Inflammatory macrophage (primary cell): ENCODE measurements around the gene PRDM16.

Source experiments
- DNase-seq, 2 donors: peaks; one replicate each; pipeline ENCODE4 v3.0.0-alpha.2; 2020 to 2022

PRDM16 gene

GRCh38 chr1:3404301-3404700, 335.3 kb downstream of the PRDM16 start:
- DNase-seq, result no peak

- DNase-seq, result no peak
Measured at GRCh38 chr1:3404801-3405200, 335.8 kb downstream of the PRDM16 start.

GRCh38 chr1:3405491-3405890, 336.5 kb downstream of the PRDM16 start:
- no peak for DNase-seq

GRCh38 chr1:3405974-3406867, 337.2 kb downstream of the PRDM16 start:
- no peak for DNase-seq

- no peak for DNase-seq
Measured at GRCh38 chr1:3407021-3407420, 338.0 kb downstream of the PRDM16 start.

- no peak for DNase-seq
Measured at GRCh38 chr1:3408751-3409266, 339.8 kb downstream of the PRDM16 start.

DNA sequence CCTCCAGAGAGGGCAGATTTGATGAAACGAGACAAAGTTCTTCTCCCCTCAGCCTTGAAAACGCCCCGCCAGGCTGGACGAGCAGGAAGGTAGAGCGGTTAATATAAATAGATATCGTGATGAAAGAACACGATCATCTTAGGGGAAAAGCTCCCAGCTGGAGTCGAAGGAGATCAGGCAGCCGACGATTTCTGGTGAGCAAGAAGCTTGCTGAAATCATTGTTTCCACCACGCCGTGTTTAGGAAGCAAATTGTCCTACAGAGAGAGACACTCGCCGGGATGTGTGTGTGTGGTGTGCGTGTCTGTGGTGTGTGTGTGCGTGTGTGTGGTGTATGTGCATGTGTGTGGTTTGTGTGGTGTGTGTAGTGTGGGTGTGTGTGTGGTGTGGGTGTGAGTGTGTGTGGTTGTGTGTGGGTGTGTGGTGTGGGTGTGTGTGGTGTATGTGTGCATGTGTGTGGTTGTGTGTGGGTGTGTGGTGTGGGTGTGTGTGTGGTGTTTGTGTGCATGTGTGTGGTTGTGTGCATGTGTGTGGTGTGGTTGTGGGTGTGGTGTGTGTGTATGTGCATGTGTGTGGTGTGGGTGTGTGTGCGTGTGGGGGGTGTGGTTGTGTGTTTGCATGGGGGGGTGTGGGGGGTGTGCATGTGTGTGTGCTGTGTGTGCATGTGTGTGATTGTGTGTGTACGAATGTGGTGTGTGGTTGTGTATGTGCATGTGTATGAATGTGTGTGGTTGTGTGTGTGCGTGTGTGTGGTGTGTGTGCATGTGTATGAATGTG, 340.6 kb downstream of the PRDM16 start:
- no peak for DNase-seq

DNA sequence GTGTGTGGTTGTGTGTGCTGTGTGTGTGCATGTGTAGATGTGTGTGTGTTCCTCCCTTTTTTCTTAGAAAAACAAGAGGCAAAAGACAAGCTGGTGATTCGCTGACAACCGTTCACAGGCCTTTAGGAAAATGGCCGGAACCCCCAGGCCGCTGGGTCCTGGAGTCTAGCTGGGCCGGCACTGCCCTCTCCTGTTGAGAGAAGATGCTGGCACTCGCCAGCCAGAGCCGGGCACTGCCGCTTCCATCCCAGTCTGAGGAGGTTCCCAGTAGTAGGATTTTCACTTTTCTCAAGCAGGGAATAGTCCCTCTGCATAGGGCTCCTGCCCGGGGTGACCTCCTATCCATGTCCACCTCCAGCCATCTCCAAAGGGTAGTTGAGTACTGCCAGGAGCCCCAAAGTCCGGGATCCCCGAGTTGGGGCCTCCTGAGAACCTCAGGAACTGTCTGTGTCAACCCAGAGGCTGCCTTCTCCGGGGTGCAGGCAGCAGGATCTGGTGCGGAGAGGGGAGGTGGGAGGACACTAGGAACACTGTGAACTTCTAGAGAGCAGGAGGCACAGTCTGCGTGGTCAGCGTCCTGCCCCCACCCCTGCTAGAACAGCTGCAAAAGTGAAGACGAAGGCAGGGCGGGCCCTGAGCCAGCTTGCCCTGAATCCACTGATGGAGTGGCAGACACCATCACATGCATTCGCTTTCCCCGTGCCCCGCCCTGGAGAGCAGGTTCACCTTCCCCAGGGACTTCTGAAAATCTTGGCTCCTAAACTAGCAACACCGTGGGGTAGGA, 341.3 kb downstream of the PRDM16 start:
- DNase-seq, result no peak

DNA sequence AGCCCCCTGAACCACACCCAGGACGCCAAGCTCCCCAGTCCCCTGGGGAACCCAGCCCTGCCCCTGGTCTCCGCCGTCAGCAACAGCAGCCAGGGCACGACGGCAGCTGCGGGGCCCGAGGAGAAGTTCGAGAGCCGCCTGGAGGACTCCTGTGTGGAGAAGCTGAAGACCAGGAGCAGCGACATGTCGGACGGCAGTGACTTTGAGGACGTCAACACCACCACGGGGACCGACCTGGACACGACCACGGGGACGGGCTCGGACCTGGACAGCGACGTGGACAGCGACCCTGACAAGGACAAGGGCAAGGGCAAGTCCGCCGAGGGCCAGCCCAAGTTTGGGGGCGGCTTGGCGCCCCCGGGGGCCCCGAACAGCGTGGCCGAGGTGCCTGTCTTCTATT, 342.8 kb downstream of the PRDM16 start:
- no peak for DNase-seq

GRCh38 chr1:3412376-3412775, 343.4 kb downstream of the PRDM16 start:
- no peak for DNase-seq

DNA sequence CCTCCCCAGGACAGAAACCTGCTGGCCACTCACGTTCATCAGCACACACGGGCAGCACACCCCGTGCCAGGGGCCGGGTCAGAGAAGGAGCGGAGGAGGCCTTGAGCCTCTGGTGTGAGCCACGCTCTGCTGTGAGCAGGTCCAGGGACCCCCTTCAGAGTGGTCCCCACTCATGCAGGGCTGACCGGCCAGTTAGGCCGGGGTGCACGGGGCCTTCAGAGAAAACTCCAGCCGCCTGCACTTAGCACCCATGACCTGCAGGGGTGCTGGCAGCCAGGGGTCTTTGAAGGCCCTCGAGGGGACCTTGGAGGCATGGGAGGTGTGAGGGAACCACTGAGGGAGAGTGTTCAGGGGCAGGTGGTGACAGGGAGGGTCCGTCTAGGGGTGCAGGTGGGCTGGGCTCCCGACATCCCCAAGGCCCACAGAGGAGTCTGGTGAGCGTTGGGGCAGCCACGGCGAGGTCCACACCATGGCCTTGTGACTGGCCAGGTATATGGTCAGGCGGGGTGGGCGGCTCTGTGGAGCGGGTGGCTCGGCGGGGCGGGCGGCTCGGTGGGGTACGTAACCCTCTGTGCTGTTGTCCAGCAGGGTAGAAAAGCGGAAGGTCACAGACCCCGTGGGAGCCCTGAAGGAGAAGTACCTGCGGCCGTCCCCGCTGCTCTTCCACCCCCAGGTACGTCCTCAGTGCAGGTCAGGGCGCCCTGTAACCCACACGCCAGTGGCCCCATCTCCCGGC, 345.1 kb downstream of the PRDM16 start:
- no peak for DNase-seq

DNA sequence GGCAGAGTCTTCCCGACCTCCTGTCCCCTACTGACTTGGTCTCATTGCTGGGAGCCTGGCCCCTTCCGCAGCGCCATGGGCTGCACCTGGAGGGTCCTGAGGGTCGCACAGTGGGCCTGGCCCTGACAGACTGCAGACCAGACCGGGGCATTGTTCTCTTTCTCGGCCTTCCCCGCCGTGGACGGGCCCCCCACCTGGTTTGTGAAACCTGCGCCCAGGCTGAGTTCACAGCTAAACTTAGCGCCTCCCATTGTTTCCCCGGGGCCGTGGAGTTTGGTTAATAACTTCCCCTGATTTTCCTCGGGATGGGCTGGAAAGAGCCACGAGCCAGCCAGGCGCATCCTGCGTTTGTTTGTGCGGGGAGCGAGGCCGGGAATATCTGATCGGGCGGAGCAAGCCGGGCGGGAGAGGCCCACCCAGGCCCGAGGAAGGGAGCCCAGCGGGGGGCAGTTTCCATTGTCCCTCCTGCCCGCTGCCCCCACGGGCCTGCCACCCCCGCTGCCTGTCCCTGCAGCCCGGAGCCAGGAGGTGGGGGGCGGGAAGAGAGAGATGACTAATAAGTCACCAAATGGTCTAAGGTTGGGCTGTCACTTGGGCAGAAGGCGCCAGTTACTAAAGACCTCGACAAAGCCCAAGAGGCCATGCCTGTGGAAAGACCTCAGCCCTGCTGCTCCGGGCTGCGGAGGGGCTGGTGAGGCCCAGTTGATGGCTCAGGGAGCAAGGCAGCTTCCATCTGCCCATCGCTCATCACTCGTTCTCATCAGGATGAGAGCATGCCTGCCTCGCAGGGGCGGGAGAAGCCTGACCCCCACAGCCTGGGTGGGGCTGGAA, 346.5 kb downstream of the PRDM16 start:
- no peak for DNase-seq

- peak in 1 of 2 donors; percentile 9 for DNase-seq
Measured at GRCh38 chr1:3417082-3417739, 348.2 kb downstream of the PRDM16 start.

DNA sequence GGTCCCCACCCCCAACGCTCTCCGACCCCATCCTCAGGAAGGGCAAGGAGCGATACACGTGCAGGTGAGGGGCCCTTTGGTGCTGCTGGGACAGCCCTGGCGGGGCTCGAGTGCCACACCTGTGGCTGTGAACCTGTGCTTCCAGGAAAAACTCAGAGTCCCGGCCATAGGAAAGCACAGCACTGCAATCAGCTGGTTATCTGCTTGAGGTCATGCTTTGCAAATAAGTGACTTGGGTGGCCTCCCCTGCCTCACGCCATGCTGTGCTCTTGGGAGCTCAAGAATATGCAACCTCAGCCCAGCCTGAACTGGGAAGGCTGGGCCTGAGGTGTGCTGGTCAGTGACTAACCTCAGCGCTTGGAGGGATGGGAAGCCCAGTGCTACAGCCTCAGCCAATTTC, 348.9 kb downstream of the PRDM16 start:
- no peak for DNase-seq

GRCh38 chr1:3418600-3418999, 349.6 kb downstream of the PRDM16 start:
- DNase-seq, result no peak

GRCh38 chr1:3419415-3420204, 350.6 kb downstream of the PRDM16 start:
- no peak for DNase-seq

DNA sequence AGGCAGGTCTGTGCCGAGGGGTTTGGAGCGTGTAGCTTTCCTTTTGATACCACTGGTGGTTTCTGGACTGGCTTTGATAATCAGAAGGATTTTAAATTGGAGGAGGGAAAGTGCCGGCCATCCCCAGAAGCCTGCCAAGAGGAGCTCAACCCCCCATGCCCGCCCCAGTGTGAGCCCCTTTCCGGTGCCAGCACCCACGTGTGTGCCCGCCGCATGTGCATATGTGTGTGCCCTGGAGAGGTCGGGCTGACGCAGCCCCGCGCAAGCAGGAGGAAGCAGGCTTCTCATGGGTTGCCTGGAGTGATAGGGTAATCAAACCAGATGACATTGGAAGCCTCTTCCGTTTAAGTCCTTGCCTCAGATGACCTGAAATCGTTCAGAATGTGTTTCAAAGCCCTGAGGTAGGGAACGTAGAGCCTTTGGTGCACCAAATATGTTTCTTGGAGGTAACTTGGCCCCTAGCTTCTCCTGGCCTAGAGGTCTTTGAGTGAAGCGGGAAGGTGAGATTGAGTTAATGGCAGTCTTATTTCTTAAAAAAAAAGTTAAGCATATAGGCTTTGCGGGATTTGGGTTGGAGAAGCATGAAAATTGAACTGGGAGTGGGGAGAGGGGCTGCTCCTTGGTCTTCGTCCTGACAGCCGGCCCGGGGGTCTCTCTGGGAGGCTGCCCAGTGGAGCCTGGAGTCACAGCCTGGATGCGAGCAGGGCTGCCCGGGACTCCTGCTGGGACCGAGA, 351.4 kb downstream of the PRDM16 start:
- no peak for DNase-seq

- no peak for DNase-seq
Measured at GRCh38 chr1:3422638-3423037, 353.6 kb downstream of the PRDM16 start.

DNA sequence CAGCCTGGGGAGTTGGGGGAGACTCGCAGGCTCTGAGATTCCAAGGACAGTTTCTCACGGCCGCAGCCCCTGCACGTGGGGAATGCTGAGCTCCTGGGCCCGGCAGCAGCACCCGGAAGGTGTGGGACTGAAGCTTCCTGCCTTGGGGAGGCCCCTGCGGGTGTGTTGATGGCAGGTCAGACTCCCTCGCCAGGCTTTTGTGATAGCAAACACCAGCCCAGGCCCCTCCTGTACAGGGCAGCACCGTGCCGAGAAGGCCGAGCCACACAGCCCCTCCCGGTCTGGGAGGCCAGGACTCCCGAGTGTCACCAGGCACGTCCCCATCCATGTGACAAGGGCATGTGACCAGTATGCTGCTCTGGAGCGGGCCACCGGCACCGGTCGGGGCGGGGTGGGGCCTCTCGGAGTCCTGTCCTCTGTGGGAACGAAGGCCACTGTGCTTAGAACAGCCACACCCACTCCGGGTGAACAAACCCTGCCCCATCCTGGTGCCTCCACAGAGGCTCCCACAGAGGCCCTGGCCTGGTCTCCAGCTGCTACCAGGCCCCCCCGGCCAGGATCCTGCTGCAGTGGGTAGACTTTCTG, 354.3 kb downstream of the PRDM16 start:
- DNase-seq, result no peak
